Panc1 (cell line): ENCODE results near the gene DOCK1. TPM values are rescaled to one million over a fixed set of nuclear protein-coding genes. Genes with fewer than 3 reads are reported as not detected.

Source experiments
- ATAC-seq: fragments of 200-7000 bp; cut with Tn5 transposase; 2 replicates; pipeline ENCODE4 v1.9.1; 2020; ENCODE audit warnings: mild to moderate bottlenecking, moderate library complexity
- BruUV-seq: library from RNA; stranded (reverse); fragments of 400-500 nt; replicated peaks from 2 replicates; lab custom pipeline; 2021; lab: Mats Ljungman, UMichigan
- CTCF ChIA-PET: fragments of 300-600 bp; sonication (Branson Sonifier 250); formaldehyde crosslinking; loops from one replicate; lab custom pipeline; 2022; ENCODE audit warnings: antibody characterized with exemption; lab: Charles Lee
- POLR2A ChIA-PET: fragments of 300-600 bp; sonication (Branson Sonifier 250); formaldehyde crosslinking; loops from one replicate; lab custom pipeline; 2022; ENCODE audit warnings: antibody characterized with exemption; lab: Charles Lee
- DNase-seq: peaks from one replicate; pipeline ENCODE4 v3.0.0-alpha.2; 2010; ENCODE audit warnings: low read depth, low spot score
- H3K27ac ChIP-seq: 2 replicates; pipeline ENCODE4 v1.5.1; 2011; ENCODE audit warnings: mild to moderate bottlenecking, low read length, inconsistent platforms
- H3K27me3 ChIP-seq: fragments of 200-500 bp; sonication (Bioruptor generic); 2 replicates; pipeline ENCODE4 v1.6.0; 2014; ENCODE audit warnings: low read length, inconsistent platforms; ENCODE audit not compliant: control insufficient read depth, insufficient read depth
- H3K36me3 ChIP-seq: fragments of 200-500 bp; sonication (Bioruptor generic); 2 replicates; pipeline ENCODE4 v1.5.1; 2014; ENCODE audit warnings: inconsistent platforms, mild to moderate bottlenecking, low read length, moderate library complexity; ENCODE audit not compliant: control insufficient read depth, insufficient read depth
- H3K4me1 ChIP-seq: 2 replicates; pipeline ENCODE4 v1.5.1; 2011; ENCODE audit warnings: inconsistent platforms, mild to moderate bottlenecking, low read length, moderate library complexity; ENCODE audit not compliant: control insufficient read depth, insufficient read depth
- H3K4me3 ChIP-seq, 2 experiments: 2 replicates each; pipeline ENCODE4 v1.5.1; 2011 to 2012; ENCODE audit warnings: low read depth in 2 of 2, low read length in 2 of 2, mild to moderate bottlenecking in 2 of 2, inconsistent platforms in 1 of 2, moderate library complexity in 1 of 2
- H3K9me3 ChIP-seq: fragments of 200-500 bp; sonication (Bioruptor generic); 2 replicates; pipeline ENCODE4 v1.5.1; 2014; ENCODE audit warnings: low read depth, mild to moderate bottlenecking, inconsistent platforms, low read length, moderate library complexity; ENCODE audit not compliant: control insufficient read depth, insufficient read depth
- POLR2AphosphoS5 ChIP-seq: IDR thresholded peaks from 2 replicates; pipeline ENCODE4 v1.6.1; 2012; ENCODE audit warnings: mild to moderate bottlenecking, low read depth, low read length, moderate library complexity
- SIN3A ChIP-seq: IDR thresholded peaks from 2 replicates; pipeline ENCODE4 v1.6.1; 2012; ENCODE audit warnings: low read depth, mild to moderate bottlenecking, low read length, moderate library complexity, borderline replicate concordance; ENCODE audit not compliant: insufficient read depth
- TCF7L2 ChIP-seq: IDR thresholded peaks from 2 replicates; pipeline ENCODE4 v1.6.1; 2011; ENCODE audit warnings: mild to moderate bottlenecking, low read depth, low read length, inconsistent platforms
- in situ Hi-C: cut with HindIII; loops from 2 replicates; pipeline ENCODE4 v1.10.0; 2016; ENCODE audit warnings: low sequenced_read_pairs, low pct_unique_long_range_greater_than_20kb
- intact Hi-C: fragments of 100-400 bp; cut with micrococcal nuclease; formaldehyde crosslinking; loops from one replicate; pipeline ENCODE4 v1.10.0; 2022; ENCODE audit not compliant: unreplicated experiment
- total RNA-seq: library from RNA; stranded (reverse); gene quantifications from one replicate; pipeline ENCODE4 v1.2.1, GENCODE V29; 2021; ENCODE audit not compliant: unreplicated experiment
- TF ChIP-seq, protein P1 (sequence below), 2 experiments: IDR thresholded peaks; 2 replicates each; pipeline ENCODE4 v1.6.1; 2011 to 2012; ENCODE audit warnings: low read depth in 2 of 2, control low read depth in 1 of 2, low read length in 1 of 2, mild to moderate bottlenecking in 1 of 2, moderate library complexity in 1 of 2; ENCODE audit not compliant: insufficient read depth in 1 of 2
- TF ChIP-seq, protein P2 (sequence below): fragments of 450-650 bp; IDR thresholded peaks from 2 replicates; pipeline ENCODE4 v1.5.1; 2017; ENCODE audit warnings: mild to moderate bottlenecking

DOCK1 gene
- total RNA-seq, 1 experiment from 2014 or later, result 67.6 TPM

DNA sequence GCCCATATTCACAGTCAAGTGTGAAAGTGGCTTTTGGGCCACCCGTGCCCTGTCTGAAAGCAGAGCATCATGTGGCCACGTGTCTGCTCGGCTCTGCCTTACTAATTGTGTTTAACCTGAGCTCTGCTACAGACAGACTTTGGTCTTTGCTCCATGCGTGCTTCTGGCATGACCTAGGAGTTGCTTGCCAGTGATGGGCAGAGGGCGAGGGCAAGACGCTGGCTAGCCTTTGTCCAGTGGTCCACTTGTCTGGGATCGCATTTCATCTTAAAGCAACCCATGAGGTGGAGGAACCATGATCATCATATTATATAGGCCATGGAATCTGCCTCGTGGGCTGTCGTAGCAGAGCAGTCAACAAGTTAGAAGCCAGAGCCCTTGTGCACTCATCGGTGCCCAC, 414.5 kb downstream of the DOCK1 start:
- DNase-seq, result no peak
- no peaks in the 10 kb centered on the region for H3K9me3 ChIP-seq
- POLR2A ChIA-PET, result no interaction called here
- in situ Hi-C loops, result no loop called here
- BruUV-seq, result no TSS peak
- no peaks in the 10 kb centered on the region for H3K27me3 ChIP-seq
- H3K4me1 ChIP-seq, result no peaks in the 10 kb centered on the region
- H3K36me3 ChIP-seq, result no peaks in the 10 kb centered on the region
- CTCF ChIA-PET, result no interaction called here
- H3K4me3 ChIP-seq, result no peak overlapping the region
- ATAC-seq, result no peak
- TF ChIP-seq, protein P1, sequence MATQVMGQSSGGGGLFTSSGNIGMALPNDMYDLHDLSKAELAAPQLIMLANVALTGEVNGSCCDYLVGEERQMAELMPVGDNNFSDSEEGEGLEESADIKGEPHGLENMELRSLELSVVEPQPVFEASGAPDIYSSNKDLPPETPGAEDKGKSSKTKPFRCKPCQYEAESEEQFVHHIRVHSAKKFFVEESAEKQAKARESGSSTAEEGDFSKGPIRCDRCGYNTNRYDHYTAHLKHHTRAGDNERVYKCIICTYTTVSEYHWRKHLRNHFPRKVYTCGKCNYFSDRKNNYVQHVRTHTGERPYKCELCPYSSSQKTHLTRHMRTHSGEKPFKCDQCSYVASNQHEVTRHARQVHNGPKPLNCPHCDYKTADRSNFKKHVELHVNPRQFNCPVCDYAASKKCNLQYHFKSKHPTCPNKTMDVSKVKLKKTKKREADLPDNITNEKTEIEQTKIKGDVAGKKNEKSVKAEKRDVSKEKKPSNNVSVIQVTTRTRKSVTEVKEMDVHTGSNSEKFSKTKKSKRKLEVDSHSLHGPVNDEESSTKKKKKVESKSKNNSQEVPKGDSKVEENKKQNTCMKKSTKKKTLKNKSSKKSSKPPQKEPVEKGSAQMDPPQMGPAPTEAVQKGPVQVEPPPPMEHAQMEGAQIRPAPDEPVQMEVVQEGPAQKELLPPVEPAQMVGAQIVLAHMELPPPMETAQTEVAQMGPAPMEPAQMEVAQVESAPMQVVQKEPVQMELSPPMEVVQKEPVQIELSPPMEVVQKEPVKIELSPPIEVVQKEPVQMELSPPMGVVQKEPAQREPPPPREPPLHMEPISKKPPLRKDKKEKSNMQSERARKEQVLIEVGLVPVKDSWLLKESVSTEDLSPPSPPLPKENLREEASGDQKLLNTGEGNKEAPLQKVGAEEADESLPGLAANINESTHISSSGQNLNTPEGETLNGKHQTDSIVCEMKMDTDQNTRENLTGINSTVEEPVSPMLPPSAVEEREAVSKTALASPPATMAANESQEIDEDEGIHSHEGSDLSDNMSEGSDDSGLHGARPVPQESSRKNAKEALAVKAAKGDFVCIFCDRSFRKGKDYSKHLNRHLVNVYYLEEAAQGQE (IDR thresholded peaks at IDR 0.05; ENCODE audit: insufficient read depth in 1 of 2, low read depth in 2 of 2, low read length in 1 of 2), result no peak
- TF ChIP-seq POLR2AphosphoS5, result no peak
- no peak for TF ChIP-seq SIN3A
- no peak for TF ChIP-seq TCF7L2
- TF ChIP-seq, protein P2, sequence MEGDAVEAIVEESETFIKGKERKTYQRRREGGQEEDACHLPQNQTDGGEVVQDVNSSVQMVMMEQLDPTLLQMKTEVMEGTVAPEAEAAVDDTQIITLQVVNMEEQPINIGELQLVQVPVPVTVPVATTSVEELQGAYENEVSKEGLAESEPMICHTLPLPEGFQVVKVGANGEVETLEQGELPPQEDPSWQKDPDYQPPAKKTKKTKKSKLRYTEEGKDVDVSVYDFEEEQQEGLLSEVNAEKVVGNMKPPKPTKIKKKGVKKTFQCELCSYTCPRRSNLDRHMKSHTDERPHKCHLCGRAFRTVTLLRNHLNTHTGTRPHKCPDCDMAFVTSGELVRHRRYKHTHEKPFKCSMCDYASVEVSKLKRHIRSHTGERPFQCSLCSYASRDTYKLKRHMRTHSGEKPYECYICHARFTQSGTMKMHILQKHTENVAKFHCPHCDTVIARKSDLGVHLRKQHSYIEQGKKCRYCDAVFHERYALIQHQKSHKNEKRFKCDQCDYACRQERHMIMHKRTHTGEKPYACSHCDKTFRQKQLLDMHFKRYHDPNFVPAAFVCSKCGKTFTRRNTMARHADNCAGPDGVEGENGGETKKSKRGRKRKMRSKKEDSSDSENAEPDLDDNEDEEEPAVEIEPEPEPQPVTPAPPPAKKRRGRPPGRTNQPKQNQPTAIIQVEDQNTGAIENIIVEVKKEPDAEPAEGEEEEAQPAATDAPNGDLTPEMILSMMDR, result no peak
- H3K27ac ChIP-seq, result no peak overlapping the region
- intact Hi-C loops, result no loop called here

DNA sequence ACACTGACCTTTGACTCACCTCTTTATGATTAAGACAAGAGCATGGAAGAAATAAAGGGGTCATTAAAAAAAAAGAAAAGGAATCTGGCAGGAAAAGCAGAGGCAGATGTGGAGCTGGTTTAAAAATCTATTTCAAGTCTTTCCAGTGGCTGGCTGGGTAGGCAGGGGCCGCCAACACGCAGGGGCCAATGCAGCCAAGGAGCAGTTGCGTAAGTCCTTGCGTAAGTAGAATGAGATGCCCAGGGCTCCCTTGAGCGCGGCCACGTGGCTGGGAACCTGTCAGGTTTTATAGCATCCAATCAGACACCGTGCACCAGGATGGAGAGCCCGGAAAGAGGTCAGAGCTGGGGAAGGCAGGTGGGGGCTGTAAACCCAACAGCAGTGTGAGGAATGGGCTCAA, 414.9 kb downstream of the DOCK1 start:
- BruUV-seq, result no TSS peak
- intact Hi-C loops (no loop called here), in situ Hi-C loops (no loop called here)
- TF ChIP-seq, protein P1 (IDR thresholded peaks at IDR 0.05; ENCODE audit: insufficient read depth in 1 of 2, low read depth in 2 of 2, low read length in 1 of 2), result no peak
- TF ChIP-seq POLR2AphosphoS5 (no peak), TCF7L2 (no peak)
- TF ChIP-seq, protein P2, result no peak
- Histone ChIP-seq H3K27ac (no peak overlapping the region), H3K36me3 (no peaks in the 10 kb centered on the region), H3K9me3 (no peaks in the 10 kb centered on the region), H3K4me1 (no peaks in the 10 kb centered on the region), H3K4me3 (no peak overlapping the region), H3K27me3 (no peaks in the 10 kb centered on the region)
- ATAC-seq (no peak), DNase-seq (no peak)
- POLR2A ChIA-PET, result no interaction called here
- CTCF ChIA-PET, result no interaction called here
